HG03575 (cell line): ENCODE results near the gene MAP4K4.

Experiments used
- ATAC-seq: cut with Tn5 transposase; IDR thresholded peaks from one replicate; pipeline ENCODE4 v1.9.1; 2021; ENCODE audit not compliant: unreplicated experiment, insufficient number of reproducible peaks, low FRiP score; ENCODE audit errors: extremely low read depth

The MAP4K4 gene

DNA sequence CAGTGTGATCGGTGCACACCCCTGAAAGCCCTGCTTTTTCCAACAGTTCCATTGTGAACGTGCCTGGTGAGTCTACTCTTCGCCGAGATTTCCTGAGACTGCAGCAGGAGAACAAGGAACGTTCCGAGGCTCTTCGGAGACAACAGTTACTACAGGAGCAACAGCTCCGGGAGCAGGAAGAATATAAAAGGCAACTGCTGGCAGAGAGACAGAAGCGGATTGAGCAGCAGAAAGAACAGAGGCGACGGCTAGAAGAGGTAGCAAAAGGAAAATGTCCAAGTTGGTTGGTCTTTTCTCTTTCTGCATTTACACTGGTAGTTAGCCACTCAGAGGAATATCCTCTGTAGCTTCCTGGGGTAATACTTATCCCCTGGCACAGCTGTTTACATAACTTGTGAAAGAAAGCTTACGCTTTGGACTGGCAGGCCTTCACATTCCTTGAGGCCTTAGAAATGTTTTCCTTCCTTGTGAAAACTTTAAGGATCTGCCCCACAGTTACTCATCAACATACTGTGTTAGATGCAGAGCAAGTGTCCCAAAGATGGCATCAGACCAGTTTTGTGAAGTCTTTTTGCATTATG, 146.6 kb downstream of the MAP4K4 start:
- ATAC-seq = no peak

DNA sequence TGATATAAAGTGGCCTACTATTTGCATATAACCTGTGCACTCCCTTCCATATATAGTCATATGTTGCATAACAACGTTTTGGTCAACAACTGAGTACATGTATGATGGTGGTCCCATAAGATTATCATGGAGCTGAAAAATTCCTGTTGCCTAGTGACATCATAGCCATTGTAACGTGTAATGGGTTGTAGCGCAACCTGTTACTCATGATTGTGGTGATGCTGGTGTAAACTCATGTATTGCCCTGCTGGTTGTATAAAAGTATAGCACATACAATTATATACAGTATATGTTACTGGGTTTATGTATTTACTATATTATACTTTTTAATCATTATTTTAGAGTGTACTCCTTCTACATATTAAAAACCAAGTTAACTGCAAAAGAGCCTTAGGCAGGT, 149.5 kb downstream of the MAP4K4 start:
- no peak for ATAC-seq

DNA sequence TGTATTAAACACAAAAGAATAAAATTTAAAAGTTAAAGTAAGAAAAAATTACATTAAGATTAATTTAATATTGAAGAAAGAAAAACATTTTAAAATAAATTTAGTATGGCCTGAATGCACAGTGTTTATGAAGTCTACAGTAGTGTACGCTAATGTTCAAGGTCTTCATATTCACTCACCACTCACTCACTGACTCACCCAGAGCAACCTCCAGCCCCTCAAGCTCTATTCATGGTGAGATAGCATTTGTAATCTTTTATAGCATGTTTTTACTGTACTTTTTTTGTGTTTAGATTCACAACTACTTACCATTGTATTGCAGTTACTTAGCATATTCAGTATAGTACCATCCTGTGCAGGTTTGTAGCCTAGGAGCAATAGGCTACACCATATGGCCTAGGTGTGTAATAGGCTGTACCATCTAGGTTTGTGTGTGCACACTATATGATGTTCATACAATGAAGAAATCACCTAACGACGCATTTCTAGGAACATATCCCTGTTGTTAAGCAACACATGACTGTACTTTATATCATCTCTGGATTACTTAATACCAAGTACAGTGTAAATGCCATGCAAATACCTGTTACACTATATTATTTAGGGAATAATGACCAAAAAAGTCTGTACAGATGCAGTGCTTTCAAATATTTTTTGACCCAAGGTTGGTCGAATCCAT, 150.3 kb downstream of the MAP4K4 start:
- no peak for ATAC-seq

DNA sequence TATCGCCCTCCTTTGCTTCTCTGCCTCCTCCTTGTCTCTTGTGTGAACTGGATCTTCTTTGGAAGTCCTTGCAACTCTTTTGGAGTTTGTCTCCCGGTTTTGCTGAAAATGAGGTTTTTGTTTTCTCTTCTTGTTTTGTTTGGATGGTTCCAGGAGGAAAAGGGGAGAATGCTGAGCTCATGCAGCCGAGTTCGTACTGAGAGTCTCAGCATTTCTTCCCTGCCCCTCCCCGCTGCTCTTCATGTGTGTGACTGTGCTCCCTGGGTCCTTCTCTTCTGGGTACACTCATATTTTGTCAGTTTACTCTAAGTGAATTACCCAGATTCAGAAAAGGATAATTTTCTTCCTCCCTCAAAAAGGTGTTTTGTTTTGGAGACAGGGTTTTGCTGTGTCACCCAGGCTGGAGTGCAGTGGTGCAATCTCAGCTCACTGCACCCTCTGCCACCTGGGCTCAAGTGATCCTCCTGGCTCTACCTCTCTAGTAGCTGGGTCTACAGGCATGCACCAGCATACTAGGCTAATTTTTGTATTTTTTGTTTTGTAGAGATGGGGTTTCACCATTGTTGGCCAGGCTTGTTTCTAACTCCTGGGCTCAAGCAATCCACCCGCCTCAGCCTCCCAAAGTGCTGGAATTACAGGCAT, 151.4 kb downstream of the MAP4K4 start:
- no peak for ATAC-seq

DNA sequence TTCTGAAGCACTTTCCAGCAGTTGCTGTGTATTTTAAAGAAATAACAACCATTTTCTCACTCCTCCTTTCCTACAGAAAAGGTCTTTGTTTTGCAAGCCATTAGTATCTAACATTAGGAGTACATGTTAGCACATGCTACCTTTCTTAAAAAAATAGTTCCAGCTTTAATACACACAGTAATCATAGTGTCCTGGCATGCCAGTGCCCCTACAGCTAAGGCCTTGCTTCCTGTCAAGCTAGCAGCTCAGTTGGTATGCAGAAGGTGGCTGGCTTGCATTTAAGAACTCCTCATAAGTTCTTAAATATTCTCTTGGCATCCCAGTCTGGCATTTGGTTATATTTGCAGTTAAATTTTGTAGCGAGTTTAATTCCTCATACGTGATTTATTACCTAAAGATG, 152.9 kb downstream of the MAP4K4 start:
- ATAC-seq = no peak

DNA sequence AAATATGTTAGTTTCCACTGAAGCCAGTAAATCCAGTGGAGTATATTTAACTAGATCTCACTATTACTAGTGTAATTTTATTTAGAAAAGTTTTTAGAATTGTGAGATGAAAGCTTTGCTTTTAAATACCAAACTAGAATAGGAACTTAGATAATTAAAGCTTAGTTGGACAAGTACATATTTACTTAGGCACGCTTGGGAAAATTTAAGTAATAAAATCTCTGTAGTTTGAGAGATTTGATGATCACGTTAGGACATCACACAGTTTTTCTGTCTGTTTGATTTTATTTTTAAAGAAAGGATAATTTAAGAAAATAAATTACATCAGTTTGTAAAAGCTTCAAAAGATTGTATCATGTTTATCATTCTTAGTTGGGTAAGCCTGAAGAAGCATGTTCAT, 153.5 kb downstream of the MAP4K4 start:
- ATAC-seq = no peak

DNA sequence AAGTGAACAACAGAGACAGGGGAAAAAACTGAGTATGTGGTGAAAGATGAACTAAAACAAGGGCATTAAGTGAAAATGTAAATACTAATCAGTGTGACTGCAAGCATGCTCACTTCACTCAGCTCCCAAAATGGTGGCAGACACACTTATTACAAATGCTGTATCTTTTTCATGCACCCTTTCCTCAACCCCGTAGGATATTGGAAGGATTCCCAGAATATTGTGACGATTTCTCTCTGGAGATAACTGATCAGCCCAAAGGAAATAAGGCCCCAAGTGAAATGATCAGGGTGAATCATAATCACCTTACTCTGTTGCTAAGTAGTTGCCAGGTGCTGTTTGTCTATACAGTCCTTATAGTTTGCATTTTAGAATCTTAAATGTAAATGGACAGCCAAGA, 155.3 kb downstream of the MAP4K4 start:
- ATAC-seq = no peak

DNA sequence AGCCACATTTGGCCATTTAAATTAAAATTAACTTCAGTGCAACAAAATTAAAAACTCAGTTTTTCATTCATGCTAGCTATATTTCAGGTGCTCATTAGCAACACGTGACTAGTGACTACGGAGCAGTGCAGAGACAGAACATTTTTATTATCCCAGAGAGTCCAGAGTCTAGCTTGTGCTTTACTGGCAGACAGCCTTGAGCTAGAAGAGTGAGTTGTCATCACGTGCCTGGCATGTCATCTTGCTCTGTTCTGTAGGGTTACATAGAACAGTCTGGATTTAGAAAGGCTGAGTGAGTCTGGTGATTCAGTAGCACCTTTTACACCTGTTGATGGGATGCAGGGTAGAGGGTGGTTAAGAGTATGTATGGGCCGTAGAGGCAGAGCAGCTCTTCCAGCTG, 157.4 kb downstream of the MAP4K4 start:
- ATAC-seq = no peak

DNA sequence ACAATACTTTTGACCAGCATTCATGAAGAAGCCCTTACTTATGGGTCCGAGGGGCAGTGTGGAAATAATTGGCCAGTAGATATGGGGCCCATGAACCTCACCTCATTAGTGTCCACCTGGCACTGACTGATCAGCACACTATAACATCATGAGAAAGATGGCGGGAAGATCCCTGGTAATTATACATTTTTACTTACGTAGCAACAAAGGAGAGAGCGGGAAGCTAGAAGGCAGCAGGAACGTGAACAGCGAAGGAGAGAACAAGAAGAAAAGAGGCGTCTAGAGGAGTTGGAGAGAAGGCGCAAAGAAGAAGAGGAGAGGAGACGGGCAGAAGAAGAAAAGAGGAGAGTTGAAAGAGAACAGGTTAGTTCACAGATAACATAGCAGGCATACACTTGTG, 158.3 kb downstream of the MAP4K4 start:
- no peak for ATAC-seq

DNA sequence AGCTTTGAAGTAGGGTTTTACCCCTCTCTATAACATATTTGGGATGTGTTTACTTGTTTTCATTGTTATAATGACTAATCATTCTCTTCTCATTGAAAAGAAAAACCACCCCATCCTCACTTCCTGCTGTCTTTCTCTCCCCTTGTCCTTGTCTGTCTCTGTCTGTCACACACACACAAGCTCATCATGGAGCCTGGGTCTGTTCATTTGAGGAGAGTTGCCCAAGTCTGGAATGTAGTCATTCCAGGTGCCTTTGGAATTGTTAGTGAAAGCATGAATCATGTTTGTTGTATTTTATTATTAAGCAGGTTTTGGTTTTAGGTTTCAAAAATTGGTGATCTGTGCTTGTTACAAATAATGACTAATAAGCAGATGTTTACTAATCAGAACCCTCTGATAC, 160.7 kb downstream of the MAP4K4 start:
- no peak for ATAC-seq

DNA sequence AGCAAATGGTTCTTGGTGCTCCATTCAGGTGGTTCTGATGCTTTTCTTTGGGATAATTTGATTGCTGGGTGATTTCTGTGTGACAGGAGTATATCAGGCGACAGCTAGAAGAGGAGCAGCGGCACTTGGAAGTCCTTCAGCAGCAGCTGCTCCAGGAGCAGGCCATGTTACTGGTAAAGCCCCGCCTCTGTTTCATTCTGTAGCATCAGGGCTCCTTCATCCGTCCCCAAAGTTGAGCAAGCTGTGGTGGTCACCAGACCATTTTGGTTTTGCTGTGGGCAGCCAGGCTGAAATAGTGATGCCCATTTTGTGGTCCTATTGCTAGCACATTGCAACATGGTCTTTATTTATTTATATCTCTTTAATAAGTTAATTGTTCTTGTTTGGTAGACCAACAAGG, 161.4 kb downstream of the MAP4K4 start:
- no peak for ATAC-seq

DNA sequence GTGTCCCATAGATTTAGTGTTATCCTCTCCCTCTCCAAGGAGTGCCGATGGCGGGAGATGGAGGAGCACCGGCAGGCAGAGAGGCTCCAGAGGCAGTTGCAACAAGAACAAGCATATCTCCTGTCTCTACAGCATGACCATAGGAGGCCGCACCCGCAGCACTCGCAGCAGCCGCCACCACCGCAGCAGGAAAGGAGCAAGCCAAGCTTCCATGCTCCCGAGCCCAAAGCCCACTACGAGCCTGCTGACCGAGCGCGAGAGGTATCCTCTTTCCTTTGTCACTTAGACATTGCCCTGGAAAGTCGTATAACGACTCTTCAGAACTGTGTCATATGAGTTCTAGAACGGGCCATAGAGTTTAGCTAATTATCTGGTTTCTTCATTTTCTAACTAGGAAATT, 162.1 kb downstream of the MAP4K4 start:
- no peak for ATAC-seq

DNA sequence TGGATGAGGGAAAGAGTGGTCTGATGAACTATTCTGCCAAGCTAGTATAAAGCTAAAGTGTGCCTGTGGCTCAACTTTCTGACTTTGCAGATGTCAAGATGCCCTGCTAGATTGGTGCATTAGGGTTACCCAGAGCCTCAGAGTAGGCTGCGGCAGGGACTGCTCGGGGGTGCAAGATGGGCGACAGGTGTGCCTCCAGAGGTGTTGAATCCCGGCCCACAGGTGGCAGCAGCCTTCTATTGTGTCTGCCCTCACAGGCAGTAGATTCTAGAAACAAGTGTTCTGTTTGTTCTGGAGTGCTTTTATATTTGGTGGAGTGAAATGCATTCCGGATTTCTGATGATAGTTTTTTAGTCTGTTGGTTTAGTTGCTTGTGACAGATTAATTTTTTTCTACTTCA, 162.7 kb downstream of the MAP4K4 start:
- ATAC-seq = no peak

DNA sequence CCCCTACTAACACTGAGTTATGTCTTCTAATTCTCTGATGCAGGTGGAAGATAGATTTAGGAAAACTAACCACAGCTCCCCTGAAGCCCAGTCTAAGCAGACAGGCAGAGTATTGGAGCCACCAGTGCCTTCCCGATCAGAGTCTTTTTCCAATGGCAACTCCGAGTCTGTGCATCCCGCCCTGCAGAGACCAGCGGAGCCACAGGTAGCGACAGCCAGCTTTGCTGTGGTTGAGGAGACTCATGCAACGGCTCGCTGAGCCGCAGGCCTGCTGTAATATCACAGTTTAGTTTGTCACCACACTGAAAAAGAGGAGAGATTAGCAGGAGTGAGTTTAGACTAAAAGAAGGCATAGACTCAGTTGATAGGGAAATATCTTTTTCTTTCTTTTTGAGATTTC, 163.3 kb downstream of the MAP4K4 start:
- no peak for ATAC-seq

DNA sequence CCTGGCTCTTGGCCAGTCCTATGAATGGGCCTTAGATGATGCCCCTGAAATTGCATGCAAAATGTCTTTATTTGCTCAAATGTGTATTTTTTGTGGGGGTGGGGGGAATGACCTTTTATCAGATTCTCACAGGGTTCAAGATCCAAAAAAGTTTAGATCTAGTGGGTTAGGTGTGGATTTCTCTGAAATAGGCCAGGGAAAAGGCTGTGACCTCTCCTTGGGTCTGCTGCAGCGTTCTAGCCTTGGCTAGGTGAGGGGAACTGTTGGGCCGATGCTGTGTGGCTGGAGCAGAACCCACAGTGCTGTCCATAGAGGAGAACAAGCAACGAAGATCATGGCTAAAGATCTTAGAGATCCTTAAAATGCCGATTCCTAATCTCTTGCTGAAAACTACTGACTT, 163.9 kb downstream of the MAP4K4 start:
- no peak for ATAC-seq

DNA sequence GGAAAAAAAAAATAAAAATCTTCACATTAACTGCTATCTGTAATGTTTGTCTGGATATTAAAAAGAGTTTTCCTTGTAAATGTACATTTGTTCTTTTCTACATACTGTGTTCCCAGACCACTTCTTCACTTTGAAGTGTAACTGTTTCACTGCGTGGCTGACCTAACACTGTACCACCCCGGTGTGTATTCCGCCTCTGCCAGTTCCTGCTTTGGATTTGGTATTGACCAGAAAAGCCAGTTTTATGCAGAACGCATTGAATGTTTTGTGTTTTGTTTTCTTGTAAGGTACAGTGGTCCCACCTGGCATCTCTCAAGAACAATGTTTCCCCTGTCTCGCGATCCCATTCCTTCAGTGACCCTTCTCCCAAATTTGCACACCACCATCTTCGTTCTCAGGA, 166.0 kb downstream of the MAP4K4 start:
- no peak for ATAC-seq

DNA sequence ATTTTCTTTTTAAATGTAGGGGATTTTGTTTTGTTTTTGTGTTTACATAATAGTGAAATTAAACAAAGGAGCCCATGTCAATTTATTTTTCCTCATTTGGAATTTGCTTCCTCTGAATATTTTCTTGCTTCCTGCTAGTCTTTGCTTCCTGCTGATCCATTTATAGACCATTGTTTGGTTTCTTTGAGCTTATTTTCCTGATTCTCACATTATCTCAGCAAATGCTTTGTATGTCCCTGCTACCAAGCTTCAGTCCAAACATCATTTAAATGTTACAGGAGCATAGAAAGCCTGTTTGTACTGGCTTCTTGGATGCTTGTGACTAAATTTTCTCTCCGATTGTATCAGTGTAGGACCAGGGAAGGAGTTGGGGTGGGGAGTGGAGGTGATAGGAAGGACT, 166.9 kb downstream of the MAP4K4 start:
- no peak for ATAC-seq

DNA sequence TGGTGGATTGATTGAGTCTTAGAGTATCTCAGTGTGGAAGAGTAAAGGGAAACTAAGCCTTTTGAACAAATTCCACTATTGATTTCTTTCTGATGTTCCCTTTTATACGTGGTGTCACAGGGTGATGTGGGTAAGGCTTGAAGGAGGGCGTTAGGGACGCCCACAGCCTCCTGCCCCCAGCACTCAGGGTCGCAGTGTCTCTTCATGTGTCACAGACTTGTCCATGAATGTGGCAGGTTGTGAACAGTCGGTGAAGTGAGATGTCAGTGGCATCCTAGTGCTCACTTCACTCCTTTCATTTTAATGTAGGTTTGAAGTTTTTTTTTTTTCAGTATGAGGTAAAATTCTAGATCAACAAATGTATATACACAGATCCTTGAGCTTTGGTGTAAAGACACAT, 171.0 kb downstream of the MAP4K4 start:
- no peak for ATAC-seq

DNA sequence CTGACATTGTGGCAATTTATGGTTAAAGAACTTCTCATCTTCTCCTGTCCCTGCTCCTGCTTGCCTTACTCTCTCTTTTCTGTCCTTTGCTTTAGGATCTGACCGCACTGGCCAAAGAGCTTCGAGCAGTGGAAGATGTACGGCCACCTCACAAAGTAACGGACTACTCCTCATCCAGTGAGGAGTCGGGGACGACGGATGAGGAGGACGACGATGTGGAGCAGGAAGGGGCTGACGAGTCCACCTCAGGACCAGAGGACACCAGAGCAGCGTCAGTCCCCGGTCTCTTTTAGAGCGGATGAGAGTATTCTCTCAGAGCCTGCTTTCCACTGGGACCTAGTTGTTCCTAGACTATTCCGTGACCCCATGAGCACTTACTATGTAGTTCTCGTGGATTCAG, 172.0 kb downstream of the MAP4K4 start:
- ATAC-seq = no peak

DNA sequence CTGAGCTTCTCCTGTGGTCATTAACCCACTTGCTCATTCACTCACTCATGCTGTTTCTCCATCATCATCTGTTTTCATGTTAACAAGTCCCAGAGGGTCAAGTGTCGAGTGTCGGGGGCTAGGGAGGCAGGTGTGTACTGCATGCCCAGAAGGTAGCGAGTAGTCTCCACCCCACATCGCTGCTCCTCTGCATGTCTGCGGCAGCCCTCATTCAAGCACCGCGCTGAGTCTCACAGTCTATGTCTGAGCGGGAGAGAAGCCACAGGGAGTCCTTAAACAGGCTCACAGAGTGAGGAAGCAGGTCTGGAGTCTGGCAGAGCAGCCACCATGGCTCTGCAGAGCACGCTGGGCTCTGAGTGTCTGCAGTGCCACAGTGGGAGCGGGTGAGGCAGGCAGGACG, 172.9 kb downstream of the MAP4K4 start:
- no peak for ATAC-seq

DNA sequence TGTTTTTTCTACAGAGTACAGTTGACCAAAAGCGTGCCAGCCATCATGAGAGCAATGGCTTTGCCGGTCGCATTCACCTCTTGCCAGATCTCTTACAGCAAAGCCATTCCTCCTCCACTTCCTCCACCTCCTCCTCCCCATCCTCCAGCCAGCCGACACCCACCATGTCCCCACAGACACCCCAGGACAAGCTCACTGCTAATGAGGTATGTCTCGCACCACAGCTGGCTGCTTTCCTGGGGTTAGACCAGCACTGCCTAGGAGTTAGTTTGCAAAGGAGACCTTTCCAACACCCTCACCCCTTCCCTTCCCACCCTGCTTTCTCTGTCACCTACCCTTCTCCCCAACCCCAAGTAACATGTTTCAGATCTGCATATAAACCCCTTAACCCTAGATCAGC, 174.0 kb downstream of the MAP4K4 start:
- ATAC-seq = no peak
